HepG2 (cell line): ENCODE data around the gene MCFD2. TPM values are rescaled to one million over a fixed set of nuclear protein-coding genes. Genes with fewer than 3 reads are reported as not detected.

ENCODE experiments used
- ATAC-seq: fragments of 200-7000 bp; cut with Tn5 transposase; 3 replicates; pipeline ENCODE4 v1.9.1; 2020; ENCODE audit warnings: mild to moderate bottlenecking, moderate library complexity
- BruUV-seq: library from RNA; stranded (reverse); fragments of 400-500 nt; replicated peaks from 2 replicates; lab custom pipeline; 2021; lab: Mats Ljungman, UMichigan
- CTCF ChIA-PET: fragments of 300-600 bp; formaldehyde crosslinking; extraction: SDS; loops from one replicate; lab custom pipeline; 2021; ENCODE audit warnings: low total read pairs, inconsistent platforms, low intra/inter-chr PET ratio; lab: Yijun Ruan, JAX
- POLR2A ChIA-PET: fragments of 350-600 bp; sonication (Branson Sonifier 250); formaldehyde crosslinking; loops from one replicate; lab custom pipeline; 2020; ENCODE audit warnings: antibody characterized with exemption, inconsistent platforms; lab: Yijun Ruan, JAX
- DNase-seq: peaks from one replicate; pipeline ENCODE4 v3.0.0-alpha.2; 2015; ENCODE audit warnings: low spot score
- FAIRE-seq: peaks from 3 replicates; lab custom pipeline; 2011; peaks lifted over from hg19 to GRCh38; lab: Jason Lieb, UNC
- H2AFZ ChIP-seq: one replicate; pipeline ENCODE4 v1.6.1; 2011; ENCODE audit warnings: low read length, inconsistent platforms
- H3K27ac ChIP-seq: fragments of 300-600 bp; 3 replicates; pipeline ENCODE4 v1.8.0; 2011; ENCODE audit warnings: mixed run types, mild to moderate bottlenecking, mixed read lengths, low read length, inconsistent platforms; ENCODE audit not compliant: insufficient read depth; ENCODE audit errors: extremely low read length
- H3K27me3 ChIP-seq, 2 experiments: fragments of 200-600 bp in 1 of 2; 2 replicates in 1 of 2; 3 replicates in 1 of 2; pipeline versions ENCODE4 v1.6.0 to v1.8.0; 2011; ENCODE audit warnings: low read length in 2 of 2, mild to moderate bottlenecking in 2 of 2, moderate library complexity in 2 of 2, inconsistent platforms in 1 of 2; ENCODE audit not compliant: insufficient read depth in 2 of 2, control insufficient read depth in 1 of 2
- H3K36me3 ChIP-seq, 2 experiments: fragments of 200-600 bp in 1 of 2; replicated peaks in 1 of 2; 2 replicates in 1 of 2; 3 replicates in 1 of 2; pipeline versions ENCODE4 v1.5.1 to v1.8.0; 2011; ENCODE audit warnings: low read length in 2 of 2, inconsistent platforms in 1 of 2; ENCODE audit not compliant: insufficient read depth in 2 of 2, control insufficient read depth in 1 of 2
- H3K4me1 ChIP-seq: 2 replicates; pipeline ENCODE4 v1.5.1; 2012; ENCODE audit warnings: low read length, inconsistent platforms; ENCODE audit not compliant: insufficient read depth
- H3K4me2 ChIP-seq: 2 replicates; pipeline ENCODE4 v1.6.0; 2011; ENCODE audit warnings: low read depth, low read length, inconsistent platforms
- H3K4me3 ChIP-seq, 3 experiments: fragments of 200-600 bp in 1 of 3; sonication (generic), shearing (Covaris generic) in 1 of 3; replicated peaks in 1 of 3; 2 replicates each; pipeline ENCODE4 v1.5.1; 2011 to 2016; ENCODE audit warnings: low read length in 3 of 3, inconsistent platforms in 2 of 3, low read depth in 2 of 3, mild to moderate bottlenecking in 2 of 3, control low read depth in 1 of 3, mixed read lengths in 1 of 3; ENCODE audit not compliant: insufficient read depth in 1 of 3
- H3K79me2 ChIP-seq: one replicate; pipeline ENCODE4 v1.6.1; 2011; ENCODE audit warnings: low read length, inconsistent platforms; ENCODE audit not compliant: insufficient read depth
- H3K9ac ChIP-seq: 2 replicates; pipeline ENCODE4 v1.6.0; 2011; ENCODE audit warnings: mild to moderate bottlenecking, low read depth, low read length, inconsistent platforms; ENCODE audit not compliant: insufficient read depth
- H3K9me3 ChIP-seq: 2 replicates; pipeline ENCODE4 v1.5.1; 2012; ENCODE audit warnings: mild to moderate bottlenecking, low read length
- H4K20me1 ChIP-seq: 2 replicates; pipeline ENCODE4 v1.6.0; 2011; ENCODE audit warnings: inconsistent platforms, mild to moderate bottlenecking, low read length, moderate library complexity; ENCODE audit not compliant: insufficient read depth
- GATA4 ChIP-seq: sonication (generic); IDR thresholded peaks from 2 replicates; pipeline ENCODE4 v1.6.1; 2016; ENCODE audit warnings: antibody characterized with exemption, low read depth, borderline replicate concordance
- HCFC1 ChIP-seq: fragments of 150-350 bp; IDR thresholded peaks from 2 replicates; pipeline ENCODE4 v1.6.1; 2014; ENCODE audit warnings: low read depth, low read length
- ZNF207 ChIP-seq: fragments of 450-650 bp; IDR thresholded peaks from 2 replicates; pipeline ENCODE4 v1.6.1; 2016; ENCODE audit warnings: antibody characterized with exemption, borderline replicate concordance
- ZSCAN30 ChIP-seq: sonication (generic); formaldehyde crosslinking; IDR thresholded peaks from 2 replicates; pipeline ENCODE4 v1.5.0; 2020; ENCODE audit warnings: mild to moderate bottlenecking, missing genetic modification reagents
- WGBS: methylation state at CpG from one replicate; pipeline ENCODE4 v1.1.6; 2017; ENCODE audit warnings: low lambda C conversion rate; 5-methylcytosine and 5-hydroxymethylcytosine counted together
- in situ Hi-C: cut with HindIII; loops from 2 replicates; pipeline ENCODE4 v1.10.0; 2017; ENCODE audit warnings: low pct_unique_long_range_greater_than_20kb; ENCODE audit not compliant: extremely low pct_ligation_motif_present
- intact Hi-C: fragments of 100-400 bp; cut with micrococcal nuclease; formaldehyde crosslinking; loops from one replicate; pipeline ENCODE4 v1.10.0; 2022; ENCODE audit not compliant: unreplicated experiment
- polyA plus RNA-seq, 8 experiments: library from polyadenylated mRNA; depleted of rRNA in 3 of 8; stranded (reverse) in 7 of 8; unstranded in 1 of 8; fragments of >200 nt; fragmentation: Illumina TruSeq in 4 of 8; extraction: Trizol in 4 of 8; gene quantifications; 2 replicates each; pipeline versions ENCODE4 v1.2.1 to v1.2.3, GENCODE V29; 2011 to 2016; ENCODE audit warnings: low read depth in 4 of 8, missing spikeins in 1 of 8, mixed read lengths in 1 of 8; ENCODE audit not compliant: insufficient read depth in 1 of 8
- total RNA-seq, 5 experiments: library from RNA; depleted of rRNA; stranded (reverse); fragments of >200 nt; fragmentation: Illumina TruSeq; extraction: Trizol; gene quantifications; 2 replicates each; pipeline ENCODE4 v1.2.3, GENCODE V29; 2016; ENCODE audit warnings: low read depth in 1 of 5
- TF ChIP-seq, protein P1 (sequence below): sonication (generic); formaldehyde crosslinking; IDR thresholded peaks from 2 replicates; pipeline ENCODE4 v1.5.0; 2020; ENCODE audit warnings: missing genetic modification reagents
- TF ChIP-seq, protein P2 (sequence below): sonication (generic); formaldehyde crosslinking; conservative IDR thresholded peaks from 2 replicates; pipeline ENCODE4 v1.8.1; 2023; ENCODE audit warnings: missing genetic modification reagents

The MCFD2 gene
- total and polyA plus RNA-seq, 2 of the 13 experiments (the other 11 are each of a cell fraction or from before 2014, with no cell fraction given), result 183 to 232 TPM

DNA sequence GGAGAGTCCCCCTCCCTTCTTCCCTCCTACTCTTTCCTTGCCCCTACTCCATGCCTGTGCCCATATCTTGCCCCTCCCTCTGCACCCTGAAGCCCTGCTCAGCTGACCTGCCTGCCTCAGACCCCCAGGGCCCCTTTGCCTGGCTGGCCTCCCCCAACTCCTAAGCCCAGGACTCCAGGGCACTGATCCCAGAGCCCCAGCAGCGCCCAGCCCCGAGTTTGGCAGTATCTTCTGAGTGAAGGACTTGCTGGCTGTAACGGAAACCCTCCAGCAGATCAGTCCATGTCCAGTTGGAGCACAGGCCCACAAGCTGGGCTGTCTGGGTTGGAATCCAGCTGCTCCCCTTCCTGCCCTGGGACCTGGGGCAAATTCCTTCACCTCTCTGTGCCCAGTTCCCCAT lies 46.0 kb downstream of the MCFD2 start:
- ATAC-seq (no peak), FAIRE-seq (no peak), DNase-seq (no peak)
- no peak overlapping the region for H3K4me3 ChIP-seq
- ChIA-PET CTCF (no interaction called here), POLR2A (no interaction called here)
- H3K4me2 ChIP-seq, result no peak overlapping the region
- no peak overlapping the region for H2AFZ ChIP-seq
- BruUV-seq, result no TSS peak
- 62% methylated on average over 3 of the region's 3 CpGs for WGBS
- H3K9ac ChIP-seq, result no peak overlapping the region
- TF ChIP-seq ZNF207, result no peak
- TF ChIP-seq, protein P1, sequence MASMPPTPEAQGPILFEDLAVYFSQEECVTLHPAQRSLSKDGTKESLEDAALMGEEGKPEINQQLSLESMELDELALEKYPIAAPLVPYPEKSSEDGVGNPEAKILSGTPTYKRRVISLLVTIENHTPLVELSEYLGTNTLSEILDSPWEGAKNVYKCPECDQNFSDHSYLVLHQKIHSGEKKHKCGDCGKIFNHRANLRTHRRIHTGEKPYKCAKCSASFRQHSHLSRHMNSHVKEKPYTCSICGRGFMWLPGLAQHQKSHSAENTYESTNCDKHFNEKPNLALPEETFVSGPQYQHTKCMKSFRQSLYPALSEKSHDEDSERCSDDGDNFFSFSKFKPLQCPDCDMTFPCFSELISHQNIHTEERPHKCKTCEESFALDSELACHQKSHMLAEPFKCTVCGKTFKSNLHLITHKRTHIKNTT (CRISPR knock-in tag), result no peak
- TF ChIP-seq HCFC1, result no peak
- TF ChIP-seq, protein P2, sequence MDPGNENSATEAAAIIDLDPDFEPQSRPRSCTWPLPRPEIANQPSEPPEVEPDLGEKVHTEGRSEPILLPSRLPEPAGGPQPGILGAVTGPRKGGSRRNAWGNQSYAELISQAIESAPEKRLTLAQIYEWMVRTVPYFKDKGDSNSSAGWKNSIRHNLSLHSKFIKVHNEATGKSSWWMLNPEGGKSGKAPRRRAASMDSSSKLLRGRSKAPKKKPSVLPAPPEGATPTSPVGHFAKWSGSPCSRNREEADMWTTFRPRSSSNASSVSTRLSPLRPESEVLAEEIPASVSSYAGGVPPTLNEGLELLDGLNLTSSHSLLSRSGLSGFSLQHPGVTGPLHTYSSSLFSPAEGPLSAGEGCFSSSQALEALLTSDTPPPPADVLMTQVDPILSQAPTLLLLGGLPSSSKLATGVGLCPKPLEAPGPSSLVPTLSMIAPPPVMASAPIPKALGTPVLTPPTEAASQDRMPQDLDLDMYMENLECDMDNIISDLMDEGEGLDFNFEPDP (CRISPR knock-in tag), result 0 out of 2 replicates have a peak, but pooled peaks have one; percentile 32
- no peak for TF ChIP-seq ZSCAN30 (CRISPR knock-in tag)
- no peak for TF ChIP-seq GATA4
- no peak overlapping the region for H3K27ac ChIP-seq
- in situ Hi-C loops, result no loop called here
- H3K9me3 ChIP-seq, result no peaks in the 10 kb centered on the region
- H3K4me1 ChIP-seq, result peaks cover 24% of the 10 kb centered on the region
- intact Hi-C loops, result no loop called here
- H3K79me2 ChIP-seq, result no peaks in the 10 kb centered on the region
- no peaks in the 10 kb centered on the region for H4K20me1 ChIP-seq
- no peaks in the 10 kb centered on the region for H3K36me3 ChIP-seq
- peaks cover 8 to 21% of the 10 kb centered on the region in 2 experiments; a peak in 4 of 5 replicates for H3K27me3 ChIP-seq
